Ishikawa (cell line): ENCODE measurements around the gene MRTFA.

Source experiments
- CEBPB ChIP-seq: IDR thresholded peaks from 2 replicates; pipeline ENCODE4 v1.6.1; 2012
- CREB1 ChIP-seq: IDR thresholded peaks from 2 replicates; pipeline ENCODE4 v1.6.1; 2012; ENCODE audit warnings: low read depth
- EGR1 ChIP-seq: IDR thresholded peaks from 2 replicates; pipeline ENCODE4 v1.6.1; 2012
- EP300 ChIP-seq: IDR thresholded peaks from 2 replicates; pipeline ENCODE4 v1.6.1; 2012; ENCODE audit warnings: borderline replicate concordance
- FOXM1 ChIP-seq: IDR thresholded peaks from 2 replicates; pipeline ENCODE4 v1.6.1; 2012; ENCODE audit warnings: low read depth, borderline replicate concordance
- NFIC ChIP-seq: IDR thresholded peaks from 2 replicates; pipeline ENCODE4 v1.6.1; 2012
- RAD21 ChIP-seq: IDR thresholded peaks from 2 replicates; pipeline ENCODE4 v1.6.1; 2012; ENCODE audit warnings: low read depth
- TAF1 ChIP-seq: IDR thresholded peaks from 2 replicates; pipeline ENCODE4 v1.6.1; 2012; ENCODE audit warnings: low read depth, mild to moderate bottlenecking
- TCF12 ChIP-seq: IDR thresholded peaks from 2 replicates; pipeline ENCODE4 v1.6.1; 2012; ENCODE audit warnings: low read depth
- TEAD4 ChIP-seq: IDR thresholded peaks from 2 replicates; pipeline ENCODE4 v1.6.1; 2012
- YY1 ChIP-seq: IDR thresholded peaks from 2 replicates; pipeline ENCODE4 v1.6.1; 2012; ENCODE audit warnings: low read depth
- ZBTB7A ChIP-seq: IDR thresholded peaks from 2 replicates; pipeline ENCODE4 v1.6.1; 2012; ENCODE audit warnings: low read depth
- TF ChIP-seq, protein P1 (sequence below): IDR thresholded peaks from 2 replicates; pipeline ENCODE4 v1.6.1; 2012
- TF ChIP-seq, protein P2 (sequence below): IDR thresholded peaks from 2 replicates; pipeline ENCODE4 v1.6.1; 2012; ENCODE audit warnings: low read depth, mild to moderate bottlenecking
- TF ChIP-seq, protein P3 (sequence below): IDR thresholded peaks from 2 replicates; pipeline ENCODE4 v1.6.1; 2012

MRTFA gene

DNA sequence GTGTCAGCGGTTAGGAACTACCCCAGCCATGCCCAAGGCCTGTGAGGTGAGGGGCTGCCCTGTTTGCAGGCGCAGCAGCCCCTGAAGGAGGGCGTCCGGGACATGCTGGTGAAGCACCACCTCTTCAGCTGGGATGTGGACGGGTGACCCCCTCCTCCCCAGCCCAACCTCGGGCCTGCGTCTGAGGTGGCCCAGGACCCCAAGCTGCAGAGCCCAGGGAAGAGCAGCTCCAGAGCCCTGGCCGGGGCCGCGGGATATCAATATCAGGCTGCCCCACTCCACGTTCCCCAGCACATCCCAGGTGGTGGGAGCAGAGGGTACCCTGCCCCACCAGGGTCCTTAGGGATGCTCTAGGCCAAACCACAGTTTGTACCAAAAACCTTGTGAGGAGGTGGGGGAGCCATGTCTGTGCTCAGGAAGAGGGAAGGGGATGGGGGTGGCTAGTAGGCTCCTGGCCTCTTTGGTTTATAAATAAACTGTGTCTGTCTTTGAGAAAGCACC is 226.9 kb downstream of the MRTFA start:
- TF ChIP-seq, protein P1, sequence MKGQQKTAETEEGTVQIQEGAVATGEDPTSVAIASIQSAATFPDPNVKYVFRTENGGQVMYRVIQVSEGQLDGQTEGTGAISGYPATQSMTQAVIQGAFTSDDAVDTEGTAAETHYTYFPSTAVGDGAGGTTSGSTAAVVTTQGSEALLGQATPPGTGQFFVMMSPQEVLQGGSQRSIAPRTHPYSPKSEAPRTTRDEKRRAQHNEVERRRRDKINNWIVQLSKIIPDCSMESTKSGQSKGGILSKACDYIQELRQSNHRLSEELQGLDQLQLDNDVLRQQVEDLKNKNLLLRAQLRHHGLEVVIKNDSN, result no peak
- TF ChIP-seq RAD21 (no peak), NFIC (no peak), CREB1 (no peak), EGR1 (no peak), YY1 (no peak), TAF1 (no peak), EP300 (no peak), CEBPB (no peak), FOXM1 (no peak), ZBTB7A (no peak), TEAD4 (no peak), TCF12 (no peak)
- TF ChIP-seq, protein P2, sequence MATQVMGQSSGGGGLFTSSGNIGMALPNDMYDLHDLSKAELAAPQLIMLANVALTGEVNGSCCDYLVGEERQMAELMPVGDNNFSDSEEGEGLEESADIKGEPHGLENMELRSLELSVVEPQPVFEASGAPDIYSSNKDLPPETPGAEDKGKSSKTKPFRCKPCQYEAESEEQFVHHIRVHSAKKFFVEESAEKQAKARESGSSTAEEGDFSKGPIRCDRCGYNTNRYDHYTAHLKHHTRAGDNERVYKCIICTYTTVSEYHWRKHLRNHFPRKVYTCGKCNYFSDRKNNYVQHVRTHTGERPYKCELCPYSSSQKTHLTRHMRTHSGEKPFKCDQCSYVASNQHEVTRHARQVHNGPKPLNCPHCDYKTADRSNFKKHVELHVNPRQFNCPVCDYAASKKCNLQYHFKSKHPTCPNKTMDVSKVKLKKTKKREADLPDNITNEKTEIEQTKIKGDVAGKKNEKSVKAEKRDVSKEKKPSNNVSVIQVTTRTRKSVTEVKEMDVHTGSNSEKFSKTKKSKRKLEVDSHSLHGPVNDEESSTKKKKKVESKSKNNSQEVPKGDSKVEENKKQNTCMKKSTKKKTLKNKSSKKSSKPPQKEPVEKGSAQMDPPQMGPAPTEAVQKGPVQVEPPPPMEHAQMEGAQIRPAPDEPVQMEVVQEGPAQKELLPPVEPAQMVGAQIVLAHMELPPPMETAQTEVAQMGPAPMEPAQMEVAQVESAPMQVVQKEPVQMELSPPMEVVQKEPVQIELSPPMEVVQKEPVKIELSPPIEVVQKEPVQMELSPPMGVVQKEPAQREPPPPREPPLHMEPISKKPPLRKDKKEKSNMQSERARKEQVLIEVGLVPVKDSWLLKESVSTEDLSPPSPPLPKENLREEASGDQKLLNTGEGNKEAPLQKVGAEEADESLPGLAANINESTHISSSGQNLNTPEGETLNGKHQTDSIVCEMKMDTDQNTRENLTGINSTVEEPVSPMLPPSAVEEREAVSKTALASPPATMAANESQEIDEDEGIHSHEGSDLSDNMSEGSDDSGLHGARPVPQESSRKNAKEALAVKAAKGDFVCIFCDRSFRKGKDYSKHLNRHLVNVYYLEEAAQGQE, result no peak
- TF ChIP-seq, protein P3, sequence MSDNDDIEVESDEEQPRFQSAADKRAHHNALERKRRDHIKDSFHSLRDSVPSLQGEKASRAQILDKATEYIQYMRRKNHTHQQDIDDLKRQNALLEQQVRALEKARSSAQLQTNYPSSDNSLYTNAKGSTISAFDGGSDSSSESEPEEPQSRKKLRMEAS, result no peak

DNA sequence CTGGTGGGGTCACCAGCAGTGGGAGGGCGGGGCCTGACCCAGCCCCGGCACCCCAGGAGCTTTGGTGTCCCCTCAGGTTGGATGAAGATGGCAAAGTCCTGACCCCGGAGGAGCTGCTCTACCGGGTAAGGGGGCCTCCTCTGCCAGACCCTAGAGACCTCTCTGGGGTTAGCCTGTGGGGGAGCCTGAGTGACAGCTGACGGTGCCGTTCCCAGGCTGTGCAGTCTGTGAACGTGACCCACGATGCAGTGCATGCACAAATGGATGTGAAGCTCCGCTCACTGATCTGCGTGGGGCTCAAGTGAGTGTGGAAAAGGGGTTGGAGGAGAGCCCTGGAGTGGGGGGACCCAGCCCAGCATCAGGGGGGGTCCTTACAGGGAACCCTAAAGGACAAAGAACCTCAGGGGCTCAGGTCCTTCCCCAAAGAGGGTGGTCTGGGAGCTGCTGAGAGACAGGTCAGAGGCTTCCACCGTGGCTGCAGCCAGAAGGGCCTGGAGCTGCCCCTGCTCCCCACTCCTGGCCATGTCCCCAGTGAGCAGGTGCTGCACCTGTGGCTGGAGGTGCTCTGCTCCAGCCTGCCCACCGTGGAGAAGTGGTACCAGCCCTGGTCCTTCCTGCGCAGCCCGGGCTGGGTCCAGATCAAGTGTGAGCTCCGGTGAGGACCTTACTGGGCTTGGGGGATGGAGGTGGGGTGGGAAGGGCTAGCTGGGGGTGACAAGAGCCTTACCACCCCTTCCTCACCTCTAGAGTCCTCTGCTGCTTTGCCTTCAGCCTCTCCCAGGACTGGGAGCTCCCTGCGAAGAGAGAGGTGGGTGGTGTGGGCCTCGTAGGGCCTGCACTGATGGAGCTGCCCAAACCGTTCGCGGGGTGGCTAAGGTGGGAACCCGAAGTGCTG is 227.6 kb downstream of the MRTFA start:
- TF ChIP-seq YY1, result no peak
- TF ChIP-seq TAF1, result no peak
- no peak for TF ChIP-seq TEAD4
- no peak for TF ChIP-seq CREB1
- TF ChIP-seq FOXM1, result no peak
- TF ChIP-seq, protein P2, result no peak

DNA sequence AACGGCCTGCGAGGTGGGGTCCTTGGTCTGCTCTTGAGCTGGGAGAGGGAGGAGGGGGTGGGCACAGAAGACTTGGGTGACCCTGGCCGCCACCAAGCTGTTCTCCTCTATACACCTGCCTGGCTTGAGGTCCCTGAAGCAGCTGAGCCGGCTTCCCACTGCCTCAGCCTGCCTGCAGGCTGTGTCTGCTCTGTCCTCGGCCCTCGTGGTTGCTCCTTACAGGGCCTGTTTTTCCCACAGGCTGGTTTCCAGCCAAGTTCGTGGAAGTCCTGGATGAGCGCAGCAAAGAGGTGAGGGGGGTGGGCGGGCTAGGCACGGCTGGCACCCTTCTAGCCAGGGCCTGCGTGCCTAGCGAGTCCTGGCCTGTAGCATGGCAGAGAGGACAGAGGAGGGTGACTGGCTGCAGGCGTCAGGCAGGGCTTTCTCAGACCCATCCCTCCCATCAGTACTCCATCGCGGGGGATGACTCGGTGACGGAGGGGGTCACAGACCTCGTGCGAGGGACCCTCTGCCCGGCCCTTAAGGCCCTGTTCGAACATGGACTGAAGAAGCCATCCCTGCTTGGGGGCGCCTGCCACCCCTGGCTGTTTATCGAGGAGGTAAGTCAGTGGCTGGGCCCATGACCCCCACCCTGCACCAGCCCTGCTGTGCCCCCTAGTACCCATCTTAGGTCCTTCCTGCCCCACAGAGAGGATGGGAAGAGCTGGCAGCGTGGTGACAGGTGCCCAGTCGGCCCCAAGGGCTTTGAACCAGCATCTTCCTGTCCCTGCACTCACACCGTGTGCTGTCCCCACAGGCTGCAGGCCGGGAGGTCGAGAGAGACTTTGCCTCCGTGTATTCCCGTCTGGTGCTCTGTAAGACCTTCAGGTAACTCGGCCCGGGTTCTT is 228.4 kb downstream of the MRTFA start:
- TF ChIP-seq, protein P3, result no peak
- TF ChIP-seq CEBPB, result no peak
- TF ChIP-seq CREB1, result no peak
- TF ChIP-seq FOXM1, result no peak
- no peak for TF ChIP-seq EP300
- TF ChIP-seq TEAD4, result no peak
- TF ChIP-seq NFIC, result no peak
- TF ChIP-seq, protein P2, result no peak
- no peak for TF ChIP-seq TAF1
- TF ChIP-seq EGR1, result no peak
- TF ChIP-seq TCF12, result no peak
- no peak for TF ChIP-seq RAD21
- TF ChIP-seq, protein P1, result no peak
- no peak for TF ChIP-seq ZBTB7A
- TF ChIP-seq YY1, result no peak
